GM15510 (cell line): ENCODE measurements around the gene DTX3.

Experiments
- POLR2A ChIP-seq: IDR thresholded peaks from 3 replicates; pipeline ENCODE4 v1.6.1; 2011; ENCODE audit warnings: borderline replicate concordance; ENCODE audit not compliant: insufficient read length; ENCODE audit errors: extremely low read depth

The DTX3 gene, protein sequence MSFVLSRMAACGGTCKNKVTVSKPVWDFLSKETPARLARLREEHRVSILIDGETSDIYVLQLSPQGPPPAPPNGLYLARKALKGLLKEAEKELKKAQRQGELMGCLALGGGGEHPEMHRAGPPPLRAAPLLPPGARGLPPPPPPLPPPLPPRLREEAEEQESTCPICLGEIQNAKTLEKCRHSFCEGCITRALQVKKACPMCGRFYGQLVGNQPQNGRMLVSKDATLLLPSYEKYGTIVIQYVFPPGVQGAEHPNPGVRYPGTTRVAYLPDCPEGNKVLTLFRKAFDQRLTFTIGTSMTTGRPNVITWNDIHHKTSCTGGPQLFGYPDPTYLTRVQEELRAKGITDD

GRCh38 chr12:57604454-57604991 lies at the start of gene DTX3:
Gene DTX3 (plus strand): TSS chr12:57604824. CDS start chr12:57606518, 1,694 bp downstream.
- TF ChIP-seq POLR2A: peak; percentile 28

- no peak for TF ChIP-seq POLR2A
Measured at GRCh38 chr12:57554897-57555296, 49.7 kb upstream of the DTX3 start.

- no peak for TF ChIP-seq POLR2A
Measured at GRCh38 chr12:57558864-57559263, 45.8 kb upstream of the DTX3 start.

DNA sequence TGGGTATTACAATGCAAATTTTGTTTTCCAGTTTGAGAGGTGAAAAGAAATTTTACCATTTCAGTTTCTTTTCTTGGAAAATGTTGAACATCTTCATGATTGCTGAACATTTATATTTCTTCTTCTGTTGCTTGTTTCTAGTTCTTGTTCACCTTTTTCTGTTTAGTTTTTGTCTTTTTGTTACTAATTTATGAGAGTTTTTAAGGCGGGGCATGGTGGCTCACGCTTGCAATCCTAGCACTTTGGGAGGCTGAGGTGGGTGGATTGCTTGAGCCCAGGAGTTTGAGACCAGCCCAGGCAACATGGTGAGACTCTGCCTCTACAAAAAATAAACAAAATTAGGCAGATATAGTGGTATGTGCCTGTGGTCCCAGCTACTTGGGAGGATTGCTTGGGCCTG lies 44.1 kb upstream of the DTX3 start:
- TF ChIP-seq POLR2A: no peak

GRCh38 chr12:57563358-57563757 lies 41.3 kb upstream of the DTX3 start:
- no peak for TF ChIP-seq POLR2A

DNA sequence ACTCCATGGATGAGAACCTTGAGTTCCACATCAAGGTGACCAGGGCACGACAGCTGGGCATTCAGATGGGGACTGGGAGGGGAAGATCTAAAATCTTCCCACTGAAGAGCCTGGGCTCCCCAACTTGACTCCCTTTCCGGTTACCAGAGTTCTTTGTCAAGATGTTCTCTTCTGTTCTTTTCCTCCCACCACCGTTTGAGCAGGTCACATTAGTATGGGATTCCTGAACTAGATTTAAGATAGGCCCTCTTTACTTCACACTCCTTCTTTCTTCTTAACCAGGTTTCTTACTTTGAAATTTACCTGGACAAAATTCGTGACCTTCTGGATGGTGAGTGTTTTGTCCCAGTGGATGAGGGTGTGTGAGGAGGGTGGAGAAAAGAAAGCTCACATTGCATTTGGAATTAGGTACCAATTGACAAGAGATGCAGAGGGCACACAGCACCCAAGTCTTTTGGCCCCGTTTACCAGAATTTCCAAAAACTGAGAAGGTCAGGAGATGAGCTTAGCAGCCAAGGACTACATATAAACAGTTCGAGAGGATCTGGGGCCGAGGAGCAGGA lies 40.4 kb upstream of the DTX3 start:
- TF ChIP-seq POLR2A: no peak

- TF ChIP-seq POLR2A: no peak
Measured at GRCh38 chr12:57568838-57569237, 35.8 kb upstream of the DTX3 start.

DNA sequence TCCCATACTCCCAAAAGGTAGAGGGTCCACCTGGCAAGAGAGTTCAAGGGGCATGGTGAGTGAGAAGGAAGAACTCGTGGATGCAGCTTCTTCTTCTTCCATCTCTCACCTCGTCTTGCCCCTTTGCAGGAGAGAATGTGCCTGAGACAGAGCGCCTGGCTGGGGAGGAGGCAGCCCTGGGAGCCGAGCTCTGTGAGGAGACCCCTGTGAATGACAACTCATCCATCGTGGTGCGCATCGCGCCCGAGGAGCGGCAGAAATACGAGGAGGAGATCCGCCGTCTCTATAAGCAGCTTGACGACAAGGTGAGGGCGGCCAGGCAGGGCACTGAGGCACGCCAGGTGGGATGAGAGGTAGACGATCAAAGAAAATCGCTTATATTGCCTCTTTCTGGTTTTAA lies 34.8 kb upstream of the DTX3 start:
- TF ChIP-seq POLR2A: no peak

DNA sequence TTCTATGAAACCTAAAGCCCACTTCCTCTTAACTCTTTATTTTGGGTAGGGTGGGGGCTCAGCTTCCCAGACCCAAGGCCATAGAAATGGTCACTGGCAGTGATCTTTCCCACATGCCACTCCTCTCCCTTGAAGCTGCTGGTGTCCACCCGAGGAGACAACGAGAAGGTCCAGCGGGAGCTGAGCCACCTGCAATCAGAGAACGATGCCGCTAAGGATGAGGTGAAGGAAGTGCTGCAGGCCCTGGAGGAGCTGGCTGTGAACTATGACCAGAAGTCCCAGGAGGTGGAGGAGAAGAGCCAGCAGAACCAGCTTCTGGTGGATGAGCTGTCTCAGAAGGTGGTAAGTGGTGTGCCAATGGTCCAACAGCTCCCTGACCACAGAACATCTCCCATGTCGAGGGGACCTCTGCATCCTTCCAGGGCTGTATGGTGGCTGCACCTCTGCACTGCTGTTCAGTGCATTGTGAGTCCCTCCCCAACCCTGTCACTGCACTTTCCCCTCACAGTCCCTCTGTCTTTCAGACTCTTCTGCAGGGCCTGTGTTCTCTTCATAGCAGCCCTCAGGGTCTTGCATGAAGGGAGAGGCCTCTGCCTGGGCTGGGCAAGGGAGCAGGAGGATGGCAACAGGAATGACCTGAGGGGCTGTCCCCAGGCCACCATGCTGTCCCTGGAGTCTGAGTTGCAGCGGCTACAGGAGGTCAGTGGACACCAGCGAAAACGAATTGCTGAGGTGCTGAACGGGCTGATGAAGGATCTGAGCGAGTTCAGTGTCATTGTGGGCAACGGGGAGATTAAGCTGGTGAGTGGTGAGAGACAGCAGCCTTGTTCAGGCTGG lies 32.5 kb upstream of the DTX3 start:
- TF ChIP-seq POLR2A: no peak

- TF ChIP-seq POLR2A: no peak
Measured at GRCh38 chr12:57574795-57575194, 29.8 kb upstream of the DTX3 start.

- no peak for TF ChIP-seq POLR2A
Measured at GRCh38 chr12:57575771-57576612, 28.6 kb upstream of the DTX3 start.

DNA sequence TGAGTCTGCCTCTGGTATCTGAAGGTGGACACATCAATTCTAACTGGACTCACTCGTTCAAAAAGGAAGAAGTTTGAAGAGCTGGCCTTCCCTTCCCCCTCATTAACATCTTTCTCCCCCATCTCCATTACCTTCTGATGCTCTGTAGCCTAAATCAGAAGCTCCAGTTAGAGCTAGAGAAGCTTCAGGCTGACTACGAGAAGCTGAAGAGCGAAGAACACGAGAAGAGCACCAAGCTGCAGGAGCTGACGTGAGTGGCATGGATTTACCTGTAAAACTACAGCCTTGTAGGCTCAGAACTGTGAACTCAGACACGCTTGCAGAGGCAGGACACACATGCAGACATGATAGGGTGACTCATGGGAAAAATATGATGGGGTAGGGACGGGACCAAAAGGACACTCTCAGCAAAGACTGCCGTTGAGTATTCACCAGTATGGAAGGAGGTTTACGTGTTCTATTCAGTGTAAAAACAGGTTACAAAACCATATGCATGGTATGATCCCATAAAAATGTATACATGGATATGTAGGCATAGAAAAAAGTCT lies 27.9 kb upstream of the DTX3 start:
- no peak for TF ChIP-seq POLR2A

DNA sequence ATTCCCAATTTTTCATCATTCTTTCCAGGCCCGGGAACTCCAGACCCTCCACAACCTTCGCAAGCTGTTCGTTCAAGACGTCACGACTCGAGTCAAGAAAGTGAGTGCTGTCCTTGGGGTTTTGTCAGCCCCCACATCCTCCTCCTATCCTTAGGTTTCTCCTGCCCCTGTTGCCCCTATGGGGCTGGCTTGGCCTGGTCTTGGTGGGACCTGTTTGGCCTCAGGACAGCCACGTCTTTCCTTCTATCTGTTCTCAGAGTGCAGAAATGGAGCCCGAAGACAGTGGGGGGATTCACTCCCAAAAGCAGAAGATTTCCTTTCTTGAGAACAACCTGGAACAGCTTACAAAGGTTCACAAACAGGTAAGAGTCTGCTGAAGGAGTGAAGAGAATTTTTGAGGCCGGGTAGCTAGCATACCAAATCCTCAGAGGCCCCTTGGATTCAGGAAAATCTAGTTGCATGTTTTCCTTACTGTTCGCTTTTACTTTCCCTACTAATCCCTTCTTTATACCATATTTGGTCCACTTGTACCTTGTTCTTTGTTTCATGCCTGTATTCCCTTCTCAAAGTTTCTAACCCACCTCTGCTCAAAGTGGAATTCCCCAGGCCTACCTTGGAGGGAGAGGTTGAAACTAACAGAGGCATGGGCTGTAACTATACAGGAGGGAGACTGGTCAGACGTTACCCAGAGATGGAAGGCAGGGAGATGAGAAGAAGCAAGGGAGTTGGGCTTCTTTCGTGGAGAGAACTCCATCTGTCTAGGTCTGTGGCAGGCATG lies 26.5 kb upstream of the DTX3 start:
- TF ChIP-seq POLR2A: no peak
